Measurements from ENCODE around the gene RNF31. TPM values are rescaled to one million over a fixed set of nuclear protein-coding genes. Genes with fewer than 3 reads are reported as not detected.

RNF31 gene
- total and polyA plus RNA-seq, 2 of the 13 experiments (the other 11 are each of a cell fraction or from before 2014, with no cell fraction given): 48.2 to 86.8 TPM

- TF ChIP-seq IRF1 (CRISPR knock-in tag; IDR thresholded peaks at IDR 0.05; ENCODE audit: low read depth) (no peak), ZC3H4 (CRISPR knock-in tag; IDR thresholded peaks at IDR 0.05; ENCODE audit: borderline replicate concordance) (no peak), NRL (CRISPR knock-in tag; IDR thresholded peaks at IDR 0.05; ENCODE audit: borderline replicate concordance) (0 out of 2 replicates have a peak, but pooled peaks have one; percentile 45), ZNF768 (CRISPR knock-in tag; IDR thresholded peaks at IDR 0.05) (peak; percentile 16; the same call in 1 of the 2 replicates), SRSF1 (optimal IDR thresholded peaks at IDR 0.05; ENCODE audit: low read depth, low read length) (no peak), ZNF7 (CRISPR knock-in tag; IDR thresholded peaks at IDR 0.05) (no peak), RBM22 (optimal IDR thresholded peaks at IDR 0.05; ENCODE audit: low read length) (peak; percentile 54), ZNF839 (CRISPR knock-in tag; IDR thresholded peaks at IDR 0.05; ENCODE audit: borderline replicate concordance) (0 out of 2 replicates have a peak, but pooled peaks have one; percentile 20), ZNF678 (CRISPR knock-in tag; IDR thresholded peaks at IDR 0.05) (no peak), POLR2G (IDR thresholded peaks at IDR 0.05; ENCODE audit: low read depth, low read length) (peak; percentile 22; the same call in 1 of the 2 replicates), CEBPG (CRISPR knock-in tag; IDR thresholded peaks at IDR 0.05) (no peak), PRDM15 (CRISPR knock-in tag; IDR thresholded peaks at IDR 0.05) (no peak), RBFOX2 (IDR thresholded peaks at IDR 0.05; ENCODE audit: low read depth, low read length) (peak; percentile 45; the same call in 1 of the 2 replicates), ZNF776 (CRISPR knock-in tag; IDR thresholded peaks at IDR 0.05) (0 out of 2 replicates have a peak, but pooled peaks have one; percentile 31)
- TF ChIP-seq, protein P1, sequence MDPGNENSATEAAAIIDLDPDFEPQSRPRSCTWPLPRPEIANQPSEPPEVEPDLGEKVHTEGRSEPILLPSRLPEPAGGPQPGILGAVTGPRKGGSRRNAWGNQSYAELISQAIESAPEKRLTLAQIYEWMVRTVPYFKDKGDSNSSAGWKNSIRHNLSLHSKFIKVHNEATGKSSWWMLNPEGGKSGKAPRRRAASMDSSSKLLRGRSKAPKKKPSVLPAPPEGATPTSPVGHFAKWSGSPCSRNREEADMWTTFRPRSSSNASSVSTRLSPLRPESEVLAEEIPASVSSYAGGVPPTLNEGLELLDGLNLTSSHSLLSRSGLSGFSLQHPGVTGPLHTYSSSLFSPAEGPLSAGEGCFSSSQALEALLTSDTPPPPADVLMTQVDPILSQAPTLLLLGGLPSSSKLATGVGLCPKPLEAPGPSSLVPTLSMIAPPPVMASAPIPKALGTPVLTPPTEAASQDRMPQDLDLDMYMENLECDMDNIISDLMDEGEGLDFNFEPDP (CRISPR knock-in tag; conservative IDR thresholded peaks at IDR 0.05): 0 out of 2 replicates have a peak, but pooled peaks have one; percentile 82
Observed at GRCh38 chr14:24159777-24160498, 12.6 kb downstream of the RNF31 start (continued).

All from HepG2 (cell line).